GM21381 (cell line): Measurements from ENCODE around the gene MYO7A.

ENCODE experiments used
- ATAC-seq: cut with Tn5 transposase; IDR thresholded peaks from one replicate; pipeline ENCODE4 v1.9.1; 2021; ENCODE audit warnings: mild to moderate bottlenecking, moderate library complexity; ENCODE audit not compliant: unreplicated experiment

Gene MYO7A

GRCh38 chr11:77181799-77182541 is 53.9 kb downstream of the MYO7A start:
- no peak for ATAC-seq

DNA sequence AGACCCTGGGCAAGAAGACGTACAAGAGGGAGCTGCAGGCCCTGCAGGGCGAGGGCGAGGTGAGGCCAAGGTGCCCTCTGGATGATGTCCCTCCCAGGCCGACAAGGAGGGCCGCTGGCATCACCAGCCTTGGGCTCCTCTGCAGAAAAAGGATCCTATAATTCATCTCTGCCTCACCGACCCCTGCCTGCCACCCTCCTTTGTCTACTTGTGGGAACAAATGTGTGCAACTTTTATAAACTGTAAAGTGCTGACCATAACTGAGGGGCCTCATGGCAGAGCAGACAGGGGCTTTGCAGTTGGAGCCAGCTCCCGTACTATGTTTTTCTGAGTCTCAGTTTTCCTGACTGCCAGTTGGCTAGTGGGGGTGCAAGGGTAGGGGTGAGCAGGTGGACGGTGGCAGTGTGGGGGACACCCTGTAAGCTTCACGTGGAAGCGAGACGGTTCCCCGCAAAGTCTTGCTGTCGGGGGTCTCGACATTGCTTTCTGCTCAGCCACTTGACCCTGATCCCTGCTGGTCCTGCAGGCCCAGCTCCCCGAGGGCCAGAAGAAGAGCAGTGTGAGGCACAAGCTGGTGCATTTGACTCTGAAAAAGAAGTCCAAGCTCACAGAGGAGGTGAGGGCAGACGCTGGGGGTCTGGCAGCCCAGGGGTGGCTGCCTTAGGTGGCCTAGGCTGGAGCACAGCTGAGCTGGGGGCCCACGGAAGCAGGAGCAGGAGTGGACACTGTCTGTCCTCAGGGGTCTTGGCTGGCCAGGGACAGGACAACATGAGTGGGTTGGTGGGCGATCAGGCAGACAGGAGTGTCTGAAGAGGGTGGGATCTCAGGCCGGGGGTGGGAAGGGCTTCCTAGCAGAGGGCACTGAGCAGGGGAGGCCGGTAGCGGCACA is 54.7 kb downstream of the MYO7A start:
- no peak for ATAC-seq

DNA sequence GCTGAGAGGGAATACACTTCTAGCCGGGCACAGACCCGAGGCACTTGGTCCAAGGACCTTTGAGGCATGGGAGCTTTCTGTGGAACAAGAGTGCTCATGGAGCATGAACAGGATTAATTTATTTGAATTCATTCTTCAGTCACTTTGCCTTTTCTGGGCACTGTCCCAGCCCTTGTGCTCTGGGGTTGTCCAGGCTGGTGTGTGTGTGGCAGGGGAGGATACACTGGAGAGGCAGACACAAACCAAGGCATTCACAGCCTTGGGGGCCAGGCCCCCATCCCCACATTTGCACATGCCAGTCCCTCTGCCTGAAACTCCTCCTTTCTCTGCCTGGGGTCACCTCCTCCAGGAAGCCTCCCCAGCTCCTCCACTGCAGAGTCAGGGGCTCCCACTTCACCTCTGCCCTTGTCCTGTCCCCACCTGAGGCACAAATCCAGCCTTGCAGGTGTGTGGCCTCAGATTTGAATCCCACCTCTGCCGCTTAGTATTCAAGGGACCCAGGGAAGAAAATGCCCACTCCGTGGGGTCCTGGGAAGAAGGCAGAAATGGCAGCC is 55.5 kb downstream of the MYO7A start:
- no peak for ATAC-seq

GRCh38 chr11:77184136-77184860 is 56.3 kb downstream of the MYO7A start:
- no peak for ATAC-seq

- ATAC-seq: no peak
These were observed 58.3 kb downstream of the MYO7A start for GRCh38 chr11:77186302-77186701.

DNA sequence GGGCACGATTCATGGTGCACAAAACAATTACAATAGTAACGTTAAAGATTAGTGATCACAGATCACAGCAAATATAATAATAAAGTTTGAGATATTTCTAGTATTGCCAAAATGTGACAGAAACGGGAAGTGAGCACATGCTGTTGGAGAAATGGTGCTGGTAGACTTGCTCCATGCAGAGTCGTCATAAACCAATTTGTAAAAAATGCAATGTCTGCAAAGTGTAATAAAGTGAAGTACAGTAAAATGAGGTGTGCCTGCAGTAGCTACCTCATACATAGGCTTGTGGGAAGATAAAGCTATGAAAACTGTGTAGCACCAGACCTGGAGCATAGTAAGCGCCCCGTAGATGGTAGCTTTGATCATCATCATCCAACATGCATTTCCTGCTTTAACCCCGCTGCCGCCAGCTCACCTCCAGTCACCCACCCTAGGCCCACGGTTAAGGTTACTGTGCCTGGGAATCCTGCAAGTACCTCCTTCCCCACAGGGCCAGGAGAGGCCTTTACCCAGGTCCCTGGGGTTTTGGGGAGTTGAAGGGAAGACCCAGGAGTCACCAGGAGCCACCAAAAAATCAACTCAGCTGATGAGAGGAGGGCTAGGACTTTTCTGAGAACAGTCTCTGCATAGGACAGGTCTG is 59.2 kb downstream of the MYO7A start:
- ATAC-seq: no peak

DNA sequence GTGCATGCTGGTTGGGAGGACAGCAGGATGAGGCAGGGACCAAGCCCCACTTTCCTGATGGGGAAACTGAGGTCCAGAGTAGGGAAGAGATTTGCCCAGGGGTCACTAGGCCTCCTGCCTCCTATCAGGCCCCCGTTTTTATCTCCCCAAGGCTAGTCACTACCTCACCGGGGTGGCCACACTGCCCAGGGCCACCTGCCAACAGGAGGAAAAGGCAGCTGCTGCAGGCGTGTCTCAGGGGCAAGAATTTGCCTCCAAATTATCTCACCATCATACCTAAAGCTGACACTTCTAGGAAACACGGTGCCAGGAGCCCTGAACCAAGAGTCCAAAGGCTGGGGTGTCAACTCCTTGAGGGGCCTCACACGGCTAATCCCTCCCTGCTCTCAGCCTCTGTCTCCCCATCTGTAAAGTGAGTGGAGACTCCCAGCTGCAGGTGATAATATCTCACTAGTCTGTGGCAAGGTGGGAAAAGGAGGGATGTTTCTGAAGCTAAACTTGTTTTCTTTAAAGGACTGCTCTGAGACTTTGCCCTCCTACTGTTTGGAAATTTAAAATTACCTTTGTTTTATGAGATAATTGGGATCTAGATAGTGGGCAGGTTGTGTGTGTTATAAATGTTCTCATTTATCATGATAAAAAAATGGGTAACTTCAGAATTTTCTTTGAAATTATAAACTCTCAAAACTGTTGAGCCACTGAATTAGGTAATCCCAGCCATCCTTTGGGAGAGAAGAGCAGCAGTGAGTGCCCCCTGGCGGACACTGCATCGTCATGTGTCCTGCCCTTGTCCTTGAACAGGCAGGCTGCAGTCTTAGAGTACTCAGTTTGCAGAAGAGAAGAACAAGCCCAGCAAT is 60.0 kb downstream of the MYO7A start:
- ATAC-seq: no peak

- no peak for ATAC-seq
These were observed 60.8 kb downstream of the MYO7A start for GRCh38 chr11:77188633-77189491.

GRCh38 chr11:77189588-77190210 is 61.7 kb downstream of the MYO7A start:
- no peak for ATAC-seq

DNA sequence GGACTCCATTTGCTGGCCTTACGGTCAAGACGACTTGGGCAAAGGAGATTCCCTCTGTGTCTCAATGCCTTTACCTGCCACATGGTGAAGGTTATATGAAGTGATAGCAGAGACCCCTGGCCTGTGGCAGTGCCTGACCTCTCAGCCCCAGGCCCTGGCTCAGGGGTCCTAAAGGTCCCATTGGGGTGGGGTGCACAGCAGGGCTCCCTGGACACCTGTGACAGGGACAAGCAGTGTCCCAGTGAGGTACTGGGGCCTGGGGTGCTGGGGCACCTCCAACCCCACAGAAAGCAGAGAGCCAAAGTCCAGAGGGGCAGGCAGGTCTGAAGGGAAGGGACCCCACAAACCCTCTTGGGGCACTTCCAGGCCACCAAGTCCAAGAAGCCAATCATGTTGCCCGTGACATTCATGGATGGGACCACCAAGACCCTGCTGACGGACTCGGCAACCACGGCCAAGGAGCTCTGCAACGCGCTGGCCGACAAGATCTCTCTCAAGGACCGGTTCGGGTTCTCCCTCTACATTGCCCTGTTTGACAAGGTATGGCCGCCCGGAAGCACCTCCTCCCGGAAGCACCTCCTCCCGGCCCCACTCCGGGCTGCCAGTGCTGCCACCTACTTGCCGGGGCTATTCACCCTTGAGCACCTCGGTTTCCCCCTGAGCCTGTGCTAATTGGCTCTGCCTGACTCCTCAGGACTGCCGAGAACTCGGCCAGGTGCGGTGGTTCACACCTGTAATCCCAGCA is 62.5 kb downstream of the MYO7A start:
- ATAC-seq: no peak

DNA sequence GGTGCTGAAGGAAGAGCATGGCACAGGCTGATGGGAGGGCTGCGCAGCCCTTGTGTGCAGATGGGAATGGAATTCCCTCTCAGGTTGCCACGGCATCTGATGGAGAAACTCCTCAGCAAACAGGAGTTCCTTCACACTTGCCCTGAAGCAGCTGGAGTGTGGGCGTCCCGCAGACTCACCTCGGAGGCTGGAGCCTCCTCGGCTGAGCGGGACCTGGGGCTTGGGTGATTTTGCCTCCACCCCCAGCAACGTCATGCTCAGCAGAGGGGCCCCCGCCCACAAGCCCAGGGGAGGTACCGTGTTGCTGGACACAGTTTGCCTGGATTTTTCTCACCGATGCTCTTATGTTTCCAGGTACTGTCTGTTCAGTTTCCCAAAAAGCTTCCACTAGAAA is 63.4 kb downstream of the MYO7A start:
- ATAC-seq: no peak

DNA sequence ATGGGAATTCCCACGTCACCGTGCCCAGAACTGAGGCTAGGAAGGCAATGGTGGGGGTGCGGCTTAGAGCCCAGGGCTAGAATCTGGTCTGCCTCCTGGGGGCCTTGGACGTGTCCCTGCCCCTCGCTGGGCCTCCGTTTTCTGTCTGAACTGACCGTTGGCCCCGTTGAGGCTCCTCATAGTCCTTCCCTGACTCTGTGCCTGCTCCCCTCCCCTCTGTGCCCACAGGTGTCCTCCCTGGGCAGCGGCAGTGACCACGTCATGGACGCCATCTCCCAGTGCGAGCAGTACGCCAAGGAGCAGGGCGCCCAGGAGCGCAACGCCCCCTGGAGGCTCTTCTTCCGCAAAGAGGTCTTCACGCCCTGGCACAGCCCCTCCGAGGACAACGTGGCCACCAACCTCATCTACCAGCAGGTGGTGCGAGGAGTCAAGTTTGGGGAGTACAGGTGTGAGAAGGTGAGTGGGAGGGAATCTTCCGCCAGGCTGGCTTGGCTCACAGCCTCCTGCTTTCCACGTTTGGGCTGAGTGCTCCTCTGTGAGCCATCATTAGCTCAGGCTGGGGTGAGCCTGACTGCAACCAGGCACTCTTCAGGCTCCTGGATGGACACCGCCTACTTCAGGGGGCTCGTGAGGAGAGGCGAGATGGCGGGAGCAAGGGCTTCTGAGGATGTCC is 63.9 kb downstream of the MYO7A start:
- ATAC-seq: no peak

DNA sequence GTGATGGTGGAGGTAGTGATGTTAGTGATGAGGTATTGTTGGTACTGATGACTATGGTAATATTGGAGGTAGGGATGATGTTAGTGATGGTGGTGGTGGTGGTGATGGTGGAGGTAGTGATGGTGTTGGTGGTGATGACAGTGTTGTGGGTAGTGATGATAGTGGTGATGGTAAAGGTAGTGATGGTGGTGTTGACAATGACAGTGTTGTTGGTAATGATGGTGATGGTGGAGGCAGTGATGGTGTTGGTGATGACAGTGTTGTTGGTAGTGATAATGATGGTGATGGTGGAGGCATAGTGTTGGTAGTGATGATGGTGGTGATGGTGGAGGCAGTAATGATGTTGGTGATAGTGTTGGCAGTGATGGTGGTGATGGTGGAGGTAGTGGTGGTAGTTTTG is 65.1 kb downstream of the MYO7A start:
- ATAC-seq: no peak

DNA sequence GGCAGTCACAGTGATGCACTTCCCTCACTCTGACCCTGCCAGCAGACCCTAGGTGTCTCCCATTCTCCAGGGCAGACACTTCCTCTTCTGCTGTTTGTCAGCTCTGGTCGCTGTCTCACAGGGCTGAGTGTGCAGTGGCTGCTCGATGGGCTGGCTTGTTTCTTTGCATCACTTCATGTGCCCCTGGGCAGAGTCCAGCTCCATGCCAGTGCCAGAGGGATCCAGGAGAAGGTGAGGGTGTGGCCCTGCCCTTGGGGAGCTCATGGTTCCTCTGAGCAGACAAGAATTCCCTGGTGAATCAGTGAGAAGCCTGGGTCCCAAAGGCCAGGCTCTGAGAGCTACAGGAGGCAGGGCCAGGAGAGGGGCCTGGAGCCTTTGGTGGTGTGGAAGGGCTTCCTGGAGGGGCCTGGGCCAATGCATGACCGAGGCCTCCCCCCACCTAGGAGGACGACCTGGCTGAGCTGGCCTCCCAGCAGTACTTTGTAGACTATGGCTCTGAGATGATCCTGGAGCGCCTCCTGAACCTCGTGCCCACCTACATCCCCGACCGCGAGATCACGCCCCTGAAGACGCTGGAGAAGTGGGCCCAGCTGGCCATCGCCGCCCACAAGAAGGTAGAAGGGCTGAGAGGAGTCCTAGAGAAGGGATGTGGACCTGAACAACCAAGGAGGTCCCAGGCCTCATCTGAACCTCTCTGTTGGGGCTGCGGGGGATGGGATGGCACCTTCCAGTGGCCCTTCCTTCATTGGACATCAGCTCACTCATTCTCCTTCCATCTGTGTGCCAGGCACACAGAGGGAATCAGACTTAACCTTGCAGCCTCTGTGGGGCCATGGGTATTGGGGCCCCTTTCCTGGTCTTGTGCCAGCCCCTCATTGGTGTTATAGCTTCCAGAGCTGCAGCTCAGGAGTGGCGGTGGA is 66.1 kb downstream of the MYO7A start:
- no peak for ATAC-seq

DNA sequence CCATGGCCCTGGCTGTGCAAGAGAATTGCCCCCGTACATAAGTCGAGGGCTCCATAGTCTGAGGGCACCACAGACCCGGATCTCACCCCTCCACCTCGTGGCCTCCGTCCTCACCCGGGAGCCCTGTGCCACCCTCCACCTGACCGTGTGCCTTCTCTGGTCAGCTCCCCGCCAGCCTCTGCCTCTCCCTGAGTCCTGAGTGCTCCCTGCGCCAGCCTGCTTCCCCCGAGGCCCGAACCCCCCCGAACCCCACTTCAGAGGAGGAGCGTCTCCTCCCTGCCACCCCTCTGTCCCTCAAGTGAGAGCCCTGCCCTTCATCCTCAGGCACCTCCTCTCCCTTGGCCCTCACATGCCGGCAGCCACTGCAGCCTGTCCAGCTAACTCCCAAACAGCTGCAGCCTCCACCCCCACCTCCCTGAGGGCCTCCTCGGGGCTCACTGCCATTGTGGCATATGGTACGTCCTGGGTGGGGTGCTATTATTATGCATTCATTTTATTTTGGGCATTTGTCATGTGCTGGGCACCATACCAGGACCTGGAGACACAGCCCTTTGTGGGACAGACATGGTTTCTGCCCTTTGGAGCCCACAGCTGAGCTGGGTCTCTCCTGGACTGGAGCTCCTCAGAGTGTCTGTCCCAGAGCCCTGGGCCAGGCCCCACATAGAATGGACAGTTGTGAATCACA is 67.2 kb downstream of the MYO7A start:
- ATAC-seq: no peak

DNA sequence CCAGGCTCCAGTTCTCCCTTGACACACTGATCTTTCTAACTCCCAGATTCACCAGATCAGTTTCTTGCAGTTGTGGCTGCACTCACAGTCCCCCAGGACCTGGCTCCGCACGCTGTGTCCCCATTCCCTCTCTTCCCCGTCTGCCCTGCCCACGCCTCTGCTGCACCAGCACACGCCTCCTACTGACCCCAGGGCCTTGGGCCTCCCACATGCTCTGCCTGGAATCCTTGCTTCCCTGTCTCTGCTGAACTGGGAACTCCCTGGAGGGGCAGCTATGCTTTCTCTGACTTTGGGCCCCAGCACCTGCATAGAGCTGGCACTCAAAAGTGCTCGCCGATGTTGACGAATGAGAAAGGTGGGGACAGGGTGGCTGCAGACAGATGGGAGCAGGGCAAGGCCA is 68.9 kb downstream of the MYO7A start:
- ATAC-seq: no peak
